ENCODE results near the gene LYAR. TPM values are rescaled to one million over a fixed set of nuclear protein-coding genes. Genes with fewer than 3 reads are reported as not detected.
A peak's percentile ranks its signal among the peaks of the same experiment; 100 is the strongest.
"Not testable (repeated sequence)": the region's sequence is repeated elsewhere in the genome, so short reads cannot be mapped to it uniquely, and the experiment has no call there.

The LYAR gene
- total RNA-seq, 1 donor from 2014 or later = 25.3 TPM

GRCh38 chr4:4269856-4270255 is 20.1 kb downstream of the LYAR start:
- no peaks in the 10 kb centered on the region for H3K27me3 ChIP-seq (ENCODE audit: control insufficient read depth, insufficient read depth, low read length)
- H3K36me3 ChIP-seq (ENCODE audit: control insufficient read depth, insufficient read depth, low read length) = peaks cover 4% of the 10 kb centered on the region
- no peak overlapping the region for H3K4me3 ChIP-seq (ENCODE audit: low read depth, low read length)
- DNase-seq (ENCODE audit: low read depth) (peak; percentile 93), FAIRE-seq (no peak)
- TF ChIP-seq, protein P1, sequence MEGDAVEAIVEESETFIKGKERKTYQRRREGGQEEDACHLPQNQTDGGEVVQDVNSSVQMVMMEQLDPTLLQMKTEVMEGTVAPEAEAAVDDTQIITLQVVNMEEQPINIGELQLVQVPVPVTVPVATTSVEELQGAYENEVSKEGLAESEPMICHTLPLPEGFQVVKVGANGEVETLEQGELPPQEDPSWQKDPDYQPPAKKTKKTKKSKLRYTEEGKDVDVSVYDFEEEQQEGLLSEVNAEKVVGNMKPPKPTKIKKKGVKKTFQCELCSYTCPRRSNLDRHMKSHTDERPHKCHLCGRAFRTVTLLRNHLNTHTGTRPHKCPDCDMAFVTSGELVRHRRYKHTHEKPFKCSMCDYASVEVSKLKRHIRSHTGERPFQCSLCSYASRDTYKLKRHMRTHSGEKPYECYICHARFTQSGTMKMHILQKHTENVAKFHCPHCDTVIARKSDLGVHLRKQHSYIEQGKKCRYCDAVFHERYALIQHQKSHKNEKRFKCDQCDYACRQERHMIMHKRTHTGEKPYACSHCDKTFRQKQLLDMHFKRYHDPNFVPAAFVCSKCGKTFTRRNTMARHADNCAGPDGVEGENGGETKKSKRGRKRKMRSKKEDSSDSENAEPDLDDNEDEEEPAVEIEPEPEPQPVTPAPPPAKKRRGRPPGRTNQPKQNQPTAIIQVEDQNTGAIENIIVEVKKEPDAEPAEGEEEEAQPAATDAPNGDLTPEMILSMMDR (IDR thresholded peaks at IDR 0.05; ENCODE audit: insufficient read depth, low read length, severe bottlenecking) = no peak

- TF ChIP-seq, protein P1 (IDR thresholded peaks at IDR 0.05; ENCODE audit: insufficient read depth, low read length, severe bottlenecking) = no peak
- DNase-seq (ENCODE audit: low read depth) = no peak
- H3K36me3 ChIP-seq (ENCODE audit: control insufficient read depth, insufficient read depth, low read length) = peaks cover 4% of the 10 kb centered on the region
- no peak overlapping the region for H3K4me3 ChIP-seq (ENCODE audit: low read depth, low read length)
- no peaks in the 10 kb centered on the region for H3K27me3 ChIP-seq (ENCODE audit: control insufficient read depth, insufficient read depth, low read length)
- FAIRE-seq = no peak
Measured at GRCh38 chr4:4269331-4269731, 20.6 kb downstream of the LYAR start.

- FAIRE-seq (no peak), DNase-seq (ENCODE audit: low read depth) (no peak)
- H3K36me3 ChIP-seq (ENCODE audit: control insufficient read depth, insufficient read depth, low read length) = peaks cover 1% of the 10 kb centered on the region
- no peak overlapping the region for H3K4me3 ChIP-seq (ENCODE audit: low read depth, low read length)
- H3K27me3 ChIP-seq (ENCODE audit: control insufficient read depth, insufficient read depth, low read length) = no peaks in the 10 kb centered on the region
- TF ChIP-seq, protein P1 (IDR thresholded peaks at IDR 0.05; ENCODE audit: insufficient read depth, low read length, severe bottlenecking) = no peak
Measured at GRCh38 chr4:4268776-4269175, 21.2 kb downstream of the LYAR start.

DNA sequence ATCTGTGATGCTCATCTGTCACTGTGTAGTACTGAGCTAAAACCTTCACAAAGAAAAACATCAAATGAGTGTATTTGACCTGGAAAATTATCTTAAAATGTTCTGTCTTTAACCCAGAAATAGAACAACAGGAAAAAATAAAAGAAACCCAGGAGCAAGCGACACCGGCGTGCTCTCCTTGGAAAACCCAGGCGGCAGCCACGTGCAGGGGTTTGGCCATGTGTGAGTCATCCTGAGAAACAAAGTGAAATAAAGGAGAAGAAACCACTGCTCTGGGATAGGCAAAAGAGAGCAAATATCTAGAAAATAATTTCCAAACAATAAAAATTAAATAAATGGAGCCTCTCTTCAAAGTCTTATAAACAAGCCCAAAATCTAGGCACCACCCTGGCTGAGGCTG is 22.0 kb downstream of the LYAR start:
- FAIRE-seq = no peak
- Histone ChIP-seq H3K27me3 (ENCODE audit: control insufficient read depth, insufficient read depth, low read length) (no peaks in the 10 kb centered on the region), H3K4me3 (ENCODE audit: low read depth, low read length) (no peak overlapping the region), H3K36me3 (ENCODE audit: control insufficient read depth, insufficient read depth, low read length) (peaks cover 1% of the 10 kb centered on the region)
- DNase-seq (ENCODE audit: low read depth) = no peak
- TF ChIP-seq, protein P1 (IDR thresholded peaks at IDR 0.05; ENCODE audit: insufficient read depth, low read length, severe bottlenecking) = no peak

DNA sequence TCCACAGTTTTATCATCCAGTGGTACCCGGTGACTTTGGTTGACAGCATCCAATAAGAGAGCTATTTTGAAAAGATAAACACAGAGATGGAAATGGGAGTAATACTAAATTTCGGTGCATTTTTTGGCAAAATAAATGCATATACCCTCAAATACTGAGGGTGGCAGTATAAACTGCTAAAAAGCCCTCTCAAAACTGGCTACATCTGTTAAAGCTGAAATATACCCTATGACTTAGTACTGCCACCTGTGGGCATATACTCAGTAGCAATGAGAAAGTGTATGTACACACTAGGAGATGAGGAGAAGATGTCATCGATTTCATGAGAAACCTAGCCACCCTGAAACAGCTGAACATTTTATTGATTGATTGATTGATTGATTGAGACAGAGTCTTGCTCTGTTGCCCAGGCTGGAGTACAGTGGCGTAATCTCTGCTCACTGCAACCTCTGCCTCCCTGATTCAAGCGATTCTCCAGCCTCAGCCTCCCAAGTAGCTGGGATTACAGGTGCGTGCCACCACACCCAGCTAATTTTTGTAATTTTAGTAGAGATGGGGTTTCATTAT is 29.7 kb downstream of the LYAR start:
- DNase-seq (ENCODE audit: low read depth) = peak; percentile 72
- no peaks in the 10 kb centered on the region for H3K27me3 ChIP-seq (ENCODE audit: control insufficient read depth, insufficient read depth, low read length)
- no peak for FAIRE-seq
- no peak overlapping the region for H3K4me3 ChIP-seq (ENCODE audit: low read depth, low read length)
- TF ChIP-seq, protein P1 (IDR thresholded peaks at IDR 0.05; ENCODE audit: insufficient read depth, low read length, severe bottlenecking) = peak; percentile 19
- H3K36me3 ChIP-seq (ENCODE audit: control insufficient read depth, insufficient read depth, low read length) = no peaks in the 10 kb centered on the region

DNA sequence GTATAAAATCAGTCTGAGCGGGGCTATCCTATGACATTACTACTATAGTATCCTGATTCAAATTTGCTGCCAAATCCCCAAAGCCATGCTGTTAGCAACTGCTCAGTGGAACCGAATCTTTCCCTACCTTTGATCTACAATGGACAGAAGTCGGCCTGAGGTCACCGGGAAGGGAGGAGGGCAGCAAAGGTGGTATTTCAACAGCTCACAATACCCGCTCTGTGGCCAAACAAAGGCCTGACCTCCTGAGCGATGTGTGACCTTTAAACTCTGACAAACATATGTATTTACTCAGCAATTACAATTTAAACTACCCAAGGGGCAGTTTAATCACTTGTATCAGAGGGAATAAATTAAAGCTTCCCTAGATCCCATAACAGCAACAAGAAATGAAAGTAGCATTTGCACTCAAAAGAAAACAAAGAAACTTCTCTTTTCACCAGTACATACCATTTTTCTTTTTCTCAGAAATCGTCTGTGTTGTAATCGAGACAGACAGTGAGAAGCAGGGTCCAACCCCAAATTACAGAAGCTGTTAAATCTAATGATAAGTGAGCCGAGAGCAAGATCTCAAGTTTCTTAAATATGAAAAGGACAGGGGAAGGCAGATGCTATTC is 30.4 kb downstream of the LYAR start:
- no peaks in the 10 kb centered on the region for H3K36me3 ChIP-seq (ENCODE audit: control insufficient read depth, insufficient read depth, low read length)
- H3K27me3 ChIP-seq (ENCODE audit: control insufficient read depth, insufficient read depth, low read length) = no peaks in the 10 kb centered on the region
- no peak for FAIRE-seq
- TF ChIP-seq, protein P1 (IDR thresholded peaks at IDR 0.05; ENCODE audit: insufficient read depth, low read length, severe bottlenecking) = no peak
- DNase-seq (ENCODE audit: low read depth) = no peak
- no peak overlapping the region for H3K4me3 ChIP-seq (ENCODE audit: low read depth, low read length)

- not testable (repeated sequence) for H3K27me3 ChIP-seq (ENCODE audit: control insufficient read depth, insufficient read depth, low read length); FAIRE-seq; H3K36me3 ChIP-seq (ENCODE audit: control insufficient read depth, insufficient read depth, low read length); H3K4me3 ChIP-seq (ENCODE audit: low read depth, low read length); DNase-seq (ENCODE audit: low read depth)
Measured at GRCh38 chr4:4257705-4258104, 32.2 kb downstream of the LYAR start.

Data from bronchial epithelial cell (primary cell).